Gastroesophageal sphincter (tissue), 4 donors: ENCODE measurements around the gene CHST13. TPM values are rescaled to one million over a fixed set of nuclear protein-coding genes. Genes with fewer than 3 reads are reported as not detected.

Experiments used
- ATAC-seq: fragments of 150-250 bp; one replicate; pipeline ENCODE4 v1.9.1; 2016; ENCODE audit warnings: mild to moderate bottlenecking, moderate library complexity
- H3K27ac ChIP-seq, 4 donors: fragments of 200-600 bp; sonication (generic) in 3 of 4; 1 replicate in 3 of 4; 2 replicates in 1 of 4; pipeline ENCODE4 v1.5.1; 2016 to 2019
- H3K27me3 ChIP-seq: fragments of 200-600 bp; sonication (generic); one replicate; pipeline ENCODE4 v1.5.1; 2019
- H3K36me3 ChIP-seq, 2 donors: fragments of 200-600 bp; sonication (generic); one replicate each; pipeline ENCODE4 v1.5.1; 2019; ENCODE audit warnings: control low read depth in 1 of 2
- H3K4me1 ChIP-seq, 3 donors: fragments of 200-600 bp; sonication (generic); 1 replicate in 2 of 3; 2 replicates in 1 of 3; pipeline ENCODE4 v1.5.1; 2016 to 2019; ENCODE audit warnings: control low read depth in 2 of 3
- H3K4me3 ChIP-seq, 2 donors: fragments of 200-600 bp; sonication (generic); one replicate each; pipeline ENCODE4 v1.5.1; 2019; ENCODE audit warnings: mild to moderate bottlenecking in 1 of 2, moderate library complexity in 1 of 2
- H3K9me3 ChIP-seq, 3 donors: fragments of 200-600 bp; sonication (generic); one replicate each; pipeline ENCODE4 v1.5.1; 2017 to 2019; ENCODE audit warnings: control low read depth in 2 of 3
- EP300 ChIP-seq: sonication (generic); formaldehyde crosslinking; IDR thresholded peaks from one replicate; pipeline ENCODE4 v1.6.1; 2017; ENCODE audit warnings: antibody characterized with exemption, mild to moderate bottlenecking
- POLR2A ChIP-seq, 2 donors: fragments of 450-650 bp; IDR thresholded peaks; one replicate each; pipeline ENCODE4 v1.6.1; 2017; ENCODE audit warnings: antibody characterized with exemption in 2 of 2, mild to moderate bottlenecking in 2 of 2, moderate library complexity in 1 of 2
- POLR2AphosphoS5 ChIP-seq: sonication (generic); formaldehyde crosslinking; IDR thresholded peaks from one replicate; pipeline ENCODE4 v1.6.1; 2017; ENCODE audit warnings: antibody characterized with exemption
- WGBS, 2 donors: methylation state at CpG; one replicate each; pipeline ENCODE4 v1.1.5; 2018; ENCODE audit warnings: low coverage in 1 of 2; 5-methylcytosine and 5-hydroxymethylcytosine counted together
- total RNA-seq, 4 donors: library from RNA; depleted of rRNA; stranded (reverse); fragments of >200 nt; gene quantifications; one replicate each; pipeline ENCODE4 v1.1.0, GENCODE V29; 2016
- TF ChIP-seq, protein P1 (sequence below), 4 experiments: fragments of 200-600 bp in 2 of 4; fragments of 450-650 bp in 2 of 4; sonication (generic) in 1 of 4; IDR thresholded peaks; one replicate each; pipeline ENCODE4 v1.5.1; 2017 to 2019; ENCODE audit warnings: antibody characterized with exemption in 4 of 4, mild to moderate bottlenecking in 2 of 4, moderate library complexity in 2 of 4

The CHST13 gene
- total RNA-seq, 4 donors from 2014 or later: 0.52 to 1.4 (median 0.81) TPM; not detected in 1

DNA sequence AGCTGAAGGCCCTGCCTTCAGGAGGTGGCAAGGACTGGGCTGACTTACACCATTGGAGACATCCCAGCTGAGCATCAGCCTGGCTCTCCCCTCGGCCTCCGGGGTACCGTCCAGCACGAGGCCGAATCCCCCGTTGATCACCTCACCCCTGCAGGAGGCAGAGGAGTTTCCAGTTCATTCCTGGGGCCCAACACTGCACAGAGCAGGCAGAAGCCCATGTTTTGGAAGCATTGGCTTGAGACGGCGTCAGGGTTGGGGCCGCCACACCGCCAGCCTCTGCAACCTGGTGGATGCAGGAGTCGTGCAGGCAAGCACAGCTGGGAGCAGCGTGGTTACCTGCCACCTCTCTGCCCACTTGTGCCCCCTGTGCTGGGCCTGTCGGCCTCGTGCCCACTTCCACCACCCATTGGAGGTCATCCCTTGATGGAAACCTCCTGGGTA is 40.6 kb upstream of the CHST13 start:
- Histone ChIP-seq H3K36me3 (no peaks in the 10 kb centered on the region), H3K4me3 (no peak overlapping the region), H3K27me3 (no peaks in the 10 kb centered on the region), H3K9me3 (no peaks in the 10 kb centered on the region), H3K27ac (no peak overlapping the region), H3K4me1 (no peaks in the 10 kb centered on the region)
- no peak for ATAC-seq
- TF ChIP-seq EP300 (no peak), POLR2A (IDR thresholded peaks at IDR 0.05) (no peak), POLR2AphosphoS5 (no peak)
- TF ChIP-seq, protein P1, sequence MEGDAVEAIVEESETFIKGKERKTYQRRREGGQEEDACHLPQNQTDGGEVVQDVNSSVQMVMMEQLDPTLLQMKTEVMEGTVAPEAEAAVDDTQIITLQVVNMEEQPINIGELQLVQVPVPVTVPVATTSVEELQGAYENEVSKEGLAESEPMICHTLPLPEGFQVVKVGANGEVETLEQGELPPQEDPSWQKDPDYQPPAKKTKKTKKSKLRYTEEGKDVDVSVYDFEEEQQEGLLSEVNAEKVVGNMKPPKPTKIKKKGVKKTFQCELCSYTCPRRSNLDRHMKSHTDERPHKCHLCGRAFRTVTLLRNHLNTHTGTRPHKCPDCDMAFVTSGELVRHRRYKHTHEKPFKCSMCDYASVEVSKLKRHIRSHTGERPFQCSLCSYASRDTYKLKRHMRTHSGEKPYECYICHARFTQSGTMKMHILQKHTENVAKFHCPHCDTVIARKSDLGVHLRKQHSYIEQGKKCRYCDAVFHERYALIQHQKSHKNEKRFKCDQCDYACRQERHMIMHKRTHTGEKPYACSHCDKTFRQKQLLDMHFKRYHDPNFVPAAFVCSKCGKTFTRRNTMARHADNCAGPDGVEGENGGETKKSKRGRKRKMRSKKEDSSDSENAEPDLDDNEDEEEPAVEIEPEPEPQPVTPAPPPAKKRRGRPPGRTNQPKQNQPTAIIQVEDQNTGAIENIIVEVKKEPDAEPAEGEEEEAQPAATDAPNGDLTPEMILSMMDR (IDR thresholded peaks at IDR 0.05): no peak
- WGBS, 2 donors: 78 to 100% methylated on average over 1 to 2 of the region's 14 CpGs

DNA sequence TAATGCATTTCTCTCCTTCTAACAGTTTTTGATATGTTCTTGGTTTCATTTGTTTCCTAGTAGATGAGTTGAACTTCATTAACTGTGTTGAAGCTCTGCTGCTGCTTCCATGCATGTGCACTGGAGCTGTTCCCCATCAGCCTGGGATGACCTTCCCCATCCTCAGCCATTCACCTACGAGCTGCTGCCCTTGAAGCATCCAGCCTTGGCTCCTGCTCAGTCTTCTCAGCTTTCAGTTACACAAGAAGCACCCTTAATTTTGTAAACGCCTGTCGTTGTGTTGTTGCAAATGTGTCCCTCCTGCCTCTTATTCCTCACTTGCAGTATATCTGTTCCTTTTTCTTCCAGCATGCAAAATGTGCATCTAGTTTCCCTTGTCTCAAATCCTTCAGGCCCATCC is 39.8 kb upstream of the CHST13 start:
- Histone ChIP-seq H3K4me1 (no peaks in the 10 kb centered on the region), H3K9me3 (no peaks in the 10 kb centered on the region), H3K27me3 (no peaks in the 10 kb centered on the region), H3K4me3 (no peak overlapping the region), H3K27ac (no peak overlapping the region), H3K36me3 (no peaks in the 10 kb centered on the region)
- no peak for TF ChIP-seq EP300
- no peak for TF ChIP-seq POLR2A (IDR thresholded peaks at IDR 0.05)
- TF ChIP-seq, protein P1 (IDR thresholded peaks at IDR 0.05): no peak
- no peak for TF ChIP-seq POLR2AphosphoS5
- ATAC-seq: no peak
- WGBS, 2 donors: 73 to 76% methylated on average over 3 of the region's 3 CpGs

DNA sequence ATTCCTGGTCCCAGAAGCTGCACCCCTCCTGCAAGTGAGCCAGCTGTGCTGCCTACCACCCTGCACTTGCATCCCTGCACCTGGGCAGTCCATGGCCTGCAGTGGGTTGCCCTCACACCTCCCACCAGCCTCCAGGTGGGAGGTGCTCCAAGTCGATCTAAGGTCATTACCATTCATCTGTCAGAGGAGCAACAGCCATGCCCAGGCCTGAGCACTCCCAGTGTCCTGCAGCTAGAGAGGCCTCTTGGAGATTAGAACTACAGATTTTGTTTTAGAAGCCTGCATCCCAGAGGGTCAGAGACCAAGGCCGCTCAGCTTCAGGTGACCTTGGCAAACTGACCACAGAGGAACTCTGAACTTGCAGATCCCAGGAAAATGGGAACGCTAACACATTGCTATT is 39.3 kb upstream of the CHST13 start:
- Histone ChIP-seq H3K36me3 (no peaks in the 10 kb centered on the region), H3K4me3 (no peak overlapping the region), H3K27me3 (peaks cover 3% of the 10 kb centered on the region), H3K9me3 (no peaks in the 10 kb centered on the region), H3K4me1 (no peaks in the 10 kb centered on the region), H3K27ac (no peak overlapping the region)
- no peak for ATAC-seq
- TF ChIP-seq, protein P1 (IDR thresholded peaks at IDR 0.05): no peak
- TF ChIP-seq POLR2AphosphoS5 (no peak), POLR2A (IDR thresholded peaks at IDR 0.05) (no peak), EP300 (no peak)
- 100% methylated on average over 1 to 2 of the region's 3 CpGs for WGBS, 2 donors

DNA sequence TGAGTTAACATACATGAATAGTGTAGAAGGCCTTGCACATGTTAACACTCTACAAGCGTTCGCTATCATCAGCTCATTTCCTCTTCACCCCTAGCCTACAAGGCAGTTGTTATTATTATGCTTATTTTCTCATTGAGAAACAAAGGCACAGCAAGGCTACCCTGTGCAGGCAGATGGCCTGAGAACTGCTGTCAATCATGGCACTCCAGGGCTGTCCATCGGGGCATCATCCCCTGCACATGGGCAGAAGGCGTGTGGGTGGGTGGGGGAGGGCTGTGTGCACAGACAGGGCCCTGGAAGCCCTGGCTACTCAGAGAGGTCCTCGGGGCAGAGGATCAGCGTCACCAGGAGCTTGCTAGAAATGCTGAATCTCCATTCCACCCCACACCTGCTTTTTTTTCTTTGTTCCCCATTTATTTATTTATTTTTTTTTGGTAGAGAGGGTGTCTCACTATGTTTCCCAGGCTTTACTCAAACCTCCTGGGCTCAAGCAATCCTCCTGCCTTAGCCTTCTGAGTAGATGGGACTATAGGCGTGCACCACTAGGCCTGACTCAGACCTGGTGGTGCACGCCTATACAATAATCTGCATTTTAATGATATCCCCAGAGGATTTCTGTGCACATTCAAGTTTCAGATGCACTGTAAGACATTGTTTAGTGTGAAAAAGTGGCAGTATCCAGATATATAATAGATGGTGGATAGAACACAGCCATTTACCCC is 38.6 kb upstream of the CHST13 start:
- TF ChIP-seq POLR2AphosphoS5 (no peak), EP300 (no peak), POLR2A (IDR thresholded peaks at IDR 0.05) (no peak)
- TF ChIP-seq, protein P1 (IDR thresholded peaks at IDR 0.05): no peak
- peaks cover 3% of the 10 kb centered on the region for H3K27me3 ChIP-seq

DNA sequence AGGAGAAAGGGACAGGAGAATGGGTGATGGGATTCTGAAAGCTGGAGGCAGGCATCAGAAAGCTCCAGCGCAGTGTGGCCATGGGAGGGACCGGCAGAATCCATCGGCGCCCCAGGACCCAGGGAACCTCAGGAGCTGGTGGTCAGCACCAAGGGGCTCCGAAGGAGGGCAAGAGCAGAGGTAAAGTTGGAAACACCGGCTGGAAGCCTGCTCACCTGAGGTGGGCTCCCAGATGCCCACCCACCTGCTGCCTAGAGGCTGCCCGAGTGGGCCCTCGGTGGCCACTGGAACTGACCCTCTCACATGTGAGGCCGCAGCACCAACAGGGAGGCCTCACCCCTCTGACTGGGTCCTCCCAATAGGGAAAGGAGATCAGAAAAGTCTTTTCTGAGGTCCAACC is 38.0 kb upstream of the CHST13 start:
- 83 to 87% methylated on average over 2 to 5 of the region's 9 CpGs for WGBS, 2 donors
- H3K4me1 ChIP-seq: no peaks in the 10 kb centered on the region
- TF ChIP-seq POLR2A (IDR thresholded peaks at IDR 0.05) (no peak), POLR2AphosphoS5 (no peak), EP300 (no peak)
- TF ChIP-seq, protein P1 (IDR thresholded peaks at IDR 0.05): no peak
- no peaks in the 10 kb centered on the region for H3K36me3 ChIP-seq
- peaks cover 3% of the 10 kb centered on the region for H3K27me3 ChIP-seq
- ATAC-seq: no peak
- H3K27ac ChIP-seq: no peak overlapping the region
- no peaks in the 10 kb centered on the region for H3K9me3 ChIP-seq
- no peak overlapping the region for H3K4me3 ChIP-seq

More for the DNA sequence above, 38.6 kb upstream of the CHST13 start:
- no peak overlapping the region for H3K27ac ChIP-seq
- WGBS, 2 donors: 79 to 90% methylated on average over 2 to 6 of the region's 8 CpGs
- no peaks in the 10 kb centered on the region for H3K4me1 ChIP-seq
- H3K4me3 ChIP-seq: no peak overlapping the region
- no peaks in the 10 kb centered on the region for H3K36me3 ChIP-seq
- H3K9me3 ChIP-seq: no peaks in the 10 kb centered on the region
- no peak for ATAC-seq
